ENCODE measurements around the gene FRMD8.

DNA sequence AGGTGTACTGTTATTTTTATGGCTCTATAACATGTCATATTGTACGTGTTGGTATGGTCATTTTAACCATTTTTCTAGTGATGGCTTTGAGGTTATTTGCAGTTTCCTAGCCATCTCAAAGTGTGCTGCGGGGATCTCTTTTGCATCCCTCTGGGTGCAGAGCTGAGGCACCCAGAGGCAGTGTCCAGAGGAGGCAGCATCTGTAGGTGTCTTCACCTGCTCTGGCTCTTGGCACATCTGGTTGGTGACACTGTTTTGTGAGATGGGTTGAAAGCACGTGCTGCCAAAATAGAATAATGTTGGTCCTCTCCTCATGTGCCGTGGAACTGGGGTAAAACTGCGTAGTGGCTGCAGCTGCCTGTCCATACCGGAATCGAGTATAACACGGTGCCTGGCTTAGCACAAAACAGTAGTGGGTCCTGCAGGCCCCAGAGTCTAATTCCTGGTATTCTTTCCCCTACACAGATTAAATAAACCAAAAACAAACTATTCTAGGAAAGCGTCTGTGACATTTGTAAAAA is 49.0 kb downstream of the FRMD8 start:
- TF ChIP-seq POLR2A (IDR thresholded peaks at IDR 0.05): no peak
- no peak for TF ChIP-seq CTCF (IDR thresholded peaks at IDR 0.05)
